SK-N-MC (cell line): ENCODE data around the gene MXD4.

Experiments used
- DNase-seq: peaks from one replicate; pipeline ENCODE4 v3.0.0-alpha.2; 2011; ENCODE audit warnings: low read depth, low spot score
- H3K27ac ChIP-seq: fragments of 200-600 bp; sonication (generic); 2 replicates; pipeline ENCODE4 v1.5.1; 2016; ENCODE audit warnings: mixed run types
- H3K36me3 ChIP-seq: fragments of 200-600 bp; sonication (generic); 2 replicates; pipeline ENCODE4 v1.6.1; 2017; ENCODE audit warnings: antibody characterized with exemption, low read length, mixed read lengths; ENCODE audit not compliant: insufficient read depth
- H3K4me3 ChIP-seq: fragments of 200-600 bp; sonication (generic); 2 replicates; pipeline ENCODE4 v1.5.1; 2016
- H3K9ac ChIP-seq: fragments of 200-600 bp; sonication (generic); 2 replicates; pipeline ENCODE4 v1.8.0; 2017; ENCODE audit warnings: mixed run types, mixed read lengths; ENCODE audit not compliant: insufficient read length
- H3K9me3 ChIP-seq: fragments of 200-600 bp; sonication (generic); 2 replicates; pipeline ENCODE4 v1.6.1; 2017; ENCODE audit warnings: low read depth, mild to moderate bottlenecking, antibody characterized with exemption, low read length, moderate library complexity, mixed read lengths
- EZH2 ChIP-seq: fragments of 200-600 bp; sonication (generic); IDR thresholded peaks from one replicate; pipeline ENCODE4 v1.6.1; 2017; ENCODE audit warnings: antibody characterized with exemption
- FOXP2 ChIP-seq: optimal IDR thresholded peaks from 2 replicates; pipeline ENCODE3; 2011; ENCODE audit warnings: mild to moderate bottlenecking, moderate library complexity; ENCODE audit not compliant: insufficient read depth; ENCODE audit errors: extremely low read length, control extremely low read depth
- POLR2AphosphoS5 ChIP-seq: IDR thresholded peaks from 2 replicates; pipeline ENCODE4 v1.6.1; 2012; ENCODE audit warnings: mild to moderate bottlenecking, low read depth, low read length, borderline replicate concordance

The MXD4 gene

DNA sequence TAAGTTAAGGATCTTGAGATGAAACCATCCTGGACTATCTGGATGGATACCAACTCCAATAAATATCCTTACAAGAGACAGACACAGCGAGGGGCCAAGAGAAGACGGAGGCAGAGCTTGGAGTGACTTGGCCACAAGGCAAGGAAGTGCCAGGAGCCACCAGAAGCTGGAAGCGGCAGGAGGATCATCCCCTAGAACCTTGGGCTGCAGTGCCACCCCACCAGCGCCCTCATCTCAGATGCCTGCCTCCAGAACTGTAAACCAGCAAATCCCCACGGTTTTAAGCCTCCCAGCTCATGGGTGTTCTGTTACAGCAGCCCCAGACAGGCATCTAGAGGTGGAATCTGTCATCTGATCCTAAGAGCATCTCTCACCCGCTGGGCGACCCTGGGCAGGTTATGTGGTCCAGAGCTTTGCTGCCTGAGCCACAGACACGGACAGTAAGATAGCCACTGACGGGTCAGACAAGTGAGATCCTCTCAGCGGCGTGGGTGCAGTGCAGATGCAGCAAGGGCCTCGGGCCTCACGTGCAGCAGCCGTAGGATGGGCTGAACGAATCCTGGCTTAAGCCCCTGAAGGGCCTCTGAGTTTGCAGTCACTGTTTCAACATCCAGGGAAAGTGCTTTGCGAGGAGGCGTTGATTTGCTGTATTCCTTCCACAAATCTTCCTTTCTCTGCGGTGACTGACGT, 25.1 kb upstream of the MXD4 start:
- Histone ChIP-seq H3K4me3 (no peak overlapping the region), H3K9me3 (no peaks in the 10 kb centered on the region), H3K36me3 (no peaks in the 10 kb centered on the region), H3K27ac (no peak overlapping the region), H3K9ac (no peak overlapping the region)
- TF ChIP-seq FOXP2 = no peak
- TF ChIP-seq POLR2AphosphoS5 = no peak
- no peak for TF ChIP-seq EZH2
- DNase-seq = no peak

DNA sequence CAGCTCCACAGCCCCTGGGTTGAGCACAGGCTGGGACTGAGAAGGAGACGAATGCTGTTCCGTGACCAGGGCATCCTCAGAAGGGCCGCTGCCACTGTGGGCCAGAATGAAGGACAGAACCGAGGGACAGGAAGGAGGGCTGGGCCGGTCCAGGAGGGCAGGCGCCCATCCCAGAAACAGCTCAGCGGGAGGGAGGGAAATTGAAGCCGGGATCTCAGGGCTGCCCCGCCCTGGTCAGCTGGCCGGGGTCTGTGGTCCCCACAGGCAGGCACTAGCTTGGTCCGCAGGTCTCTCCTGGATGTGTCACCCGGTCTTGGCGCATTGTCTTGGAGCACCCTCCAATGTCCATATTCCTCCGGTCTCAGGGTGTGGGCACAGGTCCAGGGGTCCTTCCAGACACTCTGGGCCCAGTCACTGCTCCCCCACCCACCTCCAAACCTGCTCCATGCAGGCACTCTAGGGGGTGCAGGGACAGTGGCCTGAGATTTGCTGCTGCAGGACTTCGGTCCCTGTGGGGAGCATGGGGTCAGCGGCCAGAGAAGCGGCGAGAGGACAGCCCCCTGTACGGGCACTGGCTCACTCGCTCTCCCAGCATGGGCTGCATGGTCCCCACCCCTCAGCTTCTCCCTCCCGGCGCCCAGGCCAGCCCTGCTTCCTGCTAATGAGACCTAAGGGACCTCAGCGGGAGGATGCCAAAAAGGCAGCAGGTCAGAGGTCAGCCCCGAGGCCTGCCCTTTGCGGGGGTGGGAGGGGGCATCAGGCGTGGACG, 23.9 kb upstream of the MXD4 start:
- H3K27ac ChIP-seq = no peak overlapping the region
- H3K4me3 ChIP-seq = no peak overlapping the region
- no peaks in the 10 kb centered on the region for H3K9me3 ChIP-seq
- TF ChIP-seq EZH2 = no peak
- TF ChIP-seq FOXP2 = no peak
- TF ChIP-seq POLR2AphosphoS5 = no peak
- no peaks in the 10 kb centered on the region for H3K36me3 ChIP-seq
- no peak overlapping the region for H3K9ac ChIP-seq
- no peak for DNase-seq

DNA sequence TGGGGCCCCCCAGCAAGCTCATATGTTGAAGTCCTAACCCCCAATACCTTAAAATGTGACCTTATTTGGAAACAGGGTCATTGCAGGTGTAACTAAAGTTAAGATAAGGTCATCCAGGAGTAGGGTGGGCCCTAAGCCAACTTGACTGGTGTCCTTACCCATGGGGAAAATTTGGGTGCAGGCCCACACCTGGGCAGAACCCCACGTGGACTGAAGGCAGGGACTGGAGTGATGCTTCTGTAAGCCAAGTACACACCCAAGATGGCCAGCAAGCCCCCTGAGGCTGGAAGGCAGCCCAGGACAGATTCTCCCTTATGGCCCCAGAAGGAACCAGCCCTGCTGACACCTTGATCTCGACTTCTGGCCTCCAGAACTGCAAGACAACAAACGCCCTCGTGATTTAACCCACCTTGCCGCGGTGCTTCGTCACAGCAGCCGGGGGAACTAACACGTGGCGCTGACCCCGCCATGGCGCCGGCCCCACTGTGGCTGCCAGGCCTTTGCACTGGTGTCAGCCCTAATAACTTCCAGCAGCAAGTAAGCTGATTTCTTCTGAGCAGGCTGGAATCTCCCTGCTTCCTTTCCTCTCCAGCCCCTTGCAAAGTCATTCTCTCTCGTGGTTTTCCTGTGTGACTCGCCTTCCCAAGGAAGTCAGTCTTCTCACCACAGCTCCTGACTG, 23.2 kb upstream of the MXD4 start:
- no peak overlapping the region for H3K27ac ChIP-seq
- H3K9ac ChIP-seq = no peak overlapping the region
- no peak for DNase-seq
- H3K9me3 ChIP-seq = no peaks in the 10 kb centered on the region
- H3K36me3 ChIP-seq = no peaks in the 10 kb centered on the region
- TF ChIP-seq EZH2 (no peak), POLR2AphosphoS5 (no peak), FOXP2 (no peak)
- H3K4me3 ChIP-seq = no peak overlapping the region

DNA sequence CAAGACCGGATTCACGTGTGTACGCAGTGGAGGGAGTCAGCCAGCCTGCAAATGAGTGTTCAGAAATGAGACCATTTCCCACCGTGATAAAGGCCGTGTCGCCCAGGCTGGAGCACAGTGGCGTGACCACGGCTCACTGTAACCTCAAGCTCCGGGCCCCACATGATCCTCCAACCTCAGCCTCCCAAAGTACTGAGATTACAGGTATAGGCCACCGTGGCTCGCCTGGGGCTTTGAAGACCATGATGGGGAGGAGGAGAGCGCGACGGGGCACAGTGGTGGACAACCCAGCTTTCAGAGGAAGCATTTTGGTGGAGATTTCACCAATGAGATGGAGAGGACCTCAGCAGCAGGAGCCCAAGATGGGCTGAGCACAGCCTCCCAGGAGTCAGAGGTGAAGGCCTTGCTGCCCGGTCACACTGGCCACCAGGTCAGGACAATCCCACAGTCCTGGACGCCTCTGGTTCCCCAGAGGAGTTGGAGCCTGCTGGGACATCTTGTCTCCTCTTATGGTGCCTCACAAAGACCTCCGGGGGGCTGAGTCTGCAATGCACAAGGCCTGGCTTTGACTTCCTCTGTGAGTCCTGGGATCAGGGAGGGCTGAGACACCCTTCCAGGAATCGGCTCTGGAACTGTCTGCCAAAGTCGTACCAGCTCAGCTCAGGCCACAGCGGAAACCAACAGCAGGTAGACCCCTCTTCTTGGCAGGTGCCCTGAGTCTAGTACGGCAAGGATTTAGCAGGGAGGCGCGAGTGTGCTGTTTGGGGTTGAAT, 22.4 kb upstream of the MXD4 start:
- no peaks in the 10 kb centered on the region for H3K36me3 ChIP-seq
- no peak for TF ChIP-seq EZH2
- no peak for TF ChIP-seq POLR2AphosphoS5
- TF ChIP-seq FOXP2 = no peak
- H3K4me3 ChIP-seq = no peak overlapping the region
- no peaks in the 10 kb centered on the region for H3K9me3 ChIP-seq
- no peak overlapping the region for H3K9ac ChIP-seq
- H3K27ac ChIP-seq = no peak overlapping the region
- DNase-seq = no peak

DNA sequence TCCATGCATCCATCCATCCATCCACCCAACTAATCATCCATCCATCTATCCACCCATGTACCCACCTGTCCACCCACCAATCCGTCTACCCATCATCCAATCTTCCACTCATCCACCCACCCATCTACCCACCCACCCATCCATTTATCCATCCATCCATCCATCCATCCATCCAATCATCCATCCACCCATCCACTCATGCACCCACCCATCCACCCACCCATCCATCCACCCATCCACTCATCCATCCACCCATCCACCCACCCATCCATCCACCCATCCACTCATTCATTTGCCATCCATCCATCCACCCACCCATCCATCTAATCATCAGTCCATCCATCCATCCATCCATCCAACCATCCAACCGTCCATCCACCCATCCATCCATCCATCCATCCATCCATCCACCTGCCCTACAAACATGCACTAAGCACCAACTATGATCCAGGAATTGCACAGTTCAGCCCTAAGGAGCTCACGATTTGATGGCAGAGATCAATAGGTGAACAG, 21.3 kb upstream of the MXD4 start:
- Histone ChIP-seq H3K36me3 (no peaks in the 10 kb centered on the region), H3K4me3 (no peak overlapping the region), H3K27ac (no peak overlapping the region), H3K9me3 (no peaks in the 10 kb centered on the region), H3K9ac (no peak overlapping the region)
- DNase-seq = no peak
- no peak for TF ChIP-seq EZH2
- TF ChIP-seq FOXP2 = no peak
- no peak for TF ChIP-seq POLR2AphosphoS5

DNA sequence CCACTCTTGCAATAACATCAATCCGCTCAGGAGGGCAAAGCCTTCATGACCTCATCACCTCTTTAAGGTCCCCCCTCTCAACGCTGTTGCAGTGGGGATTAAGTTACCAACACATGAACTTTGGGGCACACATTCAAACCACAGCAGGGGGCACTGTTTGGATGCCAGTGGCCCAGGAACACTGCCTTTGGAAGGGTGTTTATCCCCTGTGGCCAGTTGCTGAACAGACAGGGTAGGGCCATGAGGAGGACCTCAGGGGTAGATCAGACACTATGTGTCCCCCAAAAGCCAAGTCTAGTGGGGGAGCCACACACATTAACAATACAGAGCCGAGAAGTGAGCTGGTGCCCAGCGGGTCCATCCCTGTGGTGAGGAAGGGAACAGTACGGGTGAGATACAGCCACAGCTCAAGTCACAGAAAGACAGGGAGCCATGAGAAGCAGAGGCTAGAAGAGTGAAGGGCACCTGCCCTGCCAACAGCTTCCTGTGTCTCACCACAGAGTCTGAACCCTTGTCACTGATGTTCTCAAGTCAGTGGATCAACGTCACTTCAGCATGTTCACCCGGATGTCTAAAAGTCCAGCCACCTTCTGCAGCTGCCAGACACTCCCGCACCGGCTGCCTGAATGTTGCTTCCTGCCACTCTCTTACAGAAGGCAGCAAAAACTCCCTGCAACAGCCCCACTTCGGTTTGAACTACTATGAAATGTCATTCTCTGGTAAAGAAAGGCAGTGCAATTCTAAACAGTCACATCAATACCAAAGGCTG, 19.9 kb upstream of the MXD4 start:
- Histone ChIP-seq H3K4me3 (no peak overlapping the region), H3K9me3 (no peaks in the 10 kb centered on the region), H3K9ac (no peak overlapping the region), H3K36me3 (no peaks in the 10 kb centered on the region), H3K27ac (no peak overlapping the region)
- DNase-seq = no peak
- no peak for TF ChIP-seq EZH2
- TF ChIP-seq POLR2AphosphoS5 = no peak
- TF ChIP-seq FOXP2 = no peak

DNA sequence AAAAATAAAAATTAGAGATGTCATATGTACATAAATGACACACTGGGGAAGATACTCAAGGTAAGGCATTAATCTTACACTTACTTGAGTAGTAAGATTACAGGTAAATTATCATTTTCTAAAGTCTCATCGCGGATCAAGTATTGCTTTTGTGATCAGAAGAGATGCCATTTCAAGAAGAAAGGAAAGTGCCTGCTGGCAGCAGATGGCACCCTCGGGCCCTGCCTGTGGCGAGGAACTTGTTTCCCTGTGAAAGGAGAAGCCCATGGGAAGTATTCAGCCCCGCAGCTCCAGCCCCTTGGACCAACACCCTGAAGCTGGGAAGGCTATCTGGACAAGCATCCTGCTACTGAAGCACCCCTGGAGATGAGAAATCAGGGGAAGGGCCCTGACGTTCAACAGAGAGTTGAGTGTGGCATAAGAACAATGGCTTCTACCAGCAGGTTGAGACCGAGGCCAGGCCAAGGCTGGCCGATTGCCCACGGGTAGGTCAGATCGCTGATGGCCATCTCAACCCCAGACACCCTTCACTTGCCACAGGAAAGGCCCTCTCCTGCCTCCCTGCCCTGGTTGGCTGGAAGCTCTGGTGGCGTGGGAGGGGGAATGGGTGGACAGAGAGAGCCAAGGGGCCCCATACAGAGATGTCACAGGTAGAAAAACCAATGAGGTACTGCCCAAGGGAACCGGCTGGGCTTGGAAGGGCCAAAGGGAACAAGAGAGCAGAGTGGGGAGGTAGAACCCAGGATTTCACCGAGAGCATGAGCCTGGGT, 18.8 kb upstream of the MXD4 start:
- H3K27ac ChIP-seq = no peak overlapping the region
- TF ChIP-seq EZH2 (no peak), FOXP2 (no peak), POLR2AphosphoS5 (no peak)
- DNase-seq = no peak

More for the DNA sequence above, 18.8 kb upstream of the MXD4 start:
- Histone ChIP-seq H3K36me3 (no peaks in the 10 kb centered on the region), H3K9me3 (no peaks in the 10 kb centered on the region), H3K9ac (no peak overlapping the region), H3K4me3 (no peak overlapping the region)
